ENCODE measurements around the gene BRWD1.

DNA sequence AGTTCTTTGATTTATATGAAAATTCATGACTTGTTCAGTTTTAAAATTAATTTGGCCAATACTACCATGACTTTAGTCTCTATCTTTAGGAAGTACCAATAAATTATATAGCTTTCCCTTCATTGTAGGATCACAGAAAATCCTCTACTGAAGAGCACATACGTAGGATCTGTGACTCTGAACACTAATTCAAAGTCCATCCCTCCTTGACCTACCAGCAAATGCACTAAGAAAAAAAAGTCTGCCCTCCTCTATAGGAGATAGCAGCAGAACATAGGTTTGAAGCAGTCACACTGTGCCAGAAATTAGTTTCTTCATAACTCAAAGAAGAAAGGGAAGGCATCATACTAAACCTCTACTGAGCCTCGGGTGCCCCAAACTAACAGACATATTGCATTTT is 16.5 kb downstream of the BRWD1 start:
- TF ChIP-seq EZH2 (IDR thresholded peaks at IDR 0.05; ENCODE audit: low read depth, unreplicated experiment) (no peak), CTCF (conservative IDR thresholded peaks at IDR 0.05; ENCODE audit: low read depth in 2 of 2) (no peak)

All from GM23338 (cell line).